HG02981 (cell line): ENCODE data around the gene MB.

Source experiments
- ATAC-seq: cut with Tn5 transposase; IDR thresholded peaks from one replicate; pipeline ENCODE4 v1.9.1; 2021; ENCODE audit warnings: mild to moderate bottlenecking, moderate library complexity; ENCODE audit not compliant: unreplicated experiment

MB gene

GRCh38 chr22:35597692-35598395 is 19.3 kb downstream of the MB start:
- no peak for ATAC-seq

GRCh38 chr22:35596821-35597220 is 20.3 kb downstream of the MB start:
- ATAC-seq, result no peak

- no peak for ATAC-seq
Measured at GRCh38 chr22:35594686-35595085, 22.4 kb downstream of the MB start.

GRCh38 chr22:35593891-35594470 is 23.1 kb downstream of the MB start:
- ATAC-seq, result no peak

GRCh38 chr22:35593071-35593890 is 23.8 kb downstream of the MB start:
- ATAC-seq, result no peak

- ATAC-seq, result no peak
Measured at GRCh38 chr22:35592418-35592967, 24.6 kb downstream of the MB start.

GRCh38 chr22:35591714-35592417 is 25.3 kb downstream of the MB start:
- ATAC-seq, result no peak

GRCh38 chr22:35590634-35591295 is 26.4 kb downstream of the MB start:
- no peak for ATAC-seq

- ATAC-seq, result no peak
Measured at GRCh38 chr22:35589756-35590093, 27.4 kb downstream of the MB start.

GRCh38 chr22:35589071-35589755 is 27.9 kb downstream of the MB start:
- ATAC-seq, result no peak

GRCh38 chr22:35587896-35588295 is 29.2 kb downstream of the MB start:
- no peak for ATAC-seq

- ATAC-seq, result no peak
Measured at GRCh38 chr22:35587447-35587870, 29.7 kb downstream of the MB start.

- no peak for ATAC-seq
Measured at GRCh38 chr22:35586771-35587170, 30.4 kb downstream of the MB start.

- no peak for ATAC-seq
Measured at GRCh38 chr22:35582861-35583670, 34.1 kb downstream of the MB start.

- no peak for ATAC-seq
Measured at GRCh38 chr22:35582218-35582860, 34.8 kb downstream of the MB start.

- no peak for ATAC-seq
Measured at GRCh38 chr22:35581023-35581413, 36.1 kb downstream of the MB start.

- ATAC-seq, result no peak
Measured at GRCh38 chr22:35580351-35581022, 36.6 kb downstream of the MB start.
